ENCODE results near the gene TRA2B.
A peak's percentile ranks its signal among the peaks of the same experiment; 100 is the strongest.

TRA2B gene

DNA sequence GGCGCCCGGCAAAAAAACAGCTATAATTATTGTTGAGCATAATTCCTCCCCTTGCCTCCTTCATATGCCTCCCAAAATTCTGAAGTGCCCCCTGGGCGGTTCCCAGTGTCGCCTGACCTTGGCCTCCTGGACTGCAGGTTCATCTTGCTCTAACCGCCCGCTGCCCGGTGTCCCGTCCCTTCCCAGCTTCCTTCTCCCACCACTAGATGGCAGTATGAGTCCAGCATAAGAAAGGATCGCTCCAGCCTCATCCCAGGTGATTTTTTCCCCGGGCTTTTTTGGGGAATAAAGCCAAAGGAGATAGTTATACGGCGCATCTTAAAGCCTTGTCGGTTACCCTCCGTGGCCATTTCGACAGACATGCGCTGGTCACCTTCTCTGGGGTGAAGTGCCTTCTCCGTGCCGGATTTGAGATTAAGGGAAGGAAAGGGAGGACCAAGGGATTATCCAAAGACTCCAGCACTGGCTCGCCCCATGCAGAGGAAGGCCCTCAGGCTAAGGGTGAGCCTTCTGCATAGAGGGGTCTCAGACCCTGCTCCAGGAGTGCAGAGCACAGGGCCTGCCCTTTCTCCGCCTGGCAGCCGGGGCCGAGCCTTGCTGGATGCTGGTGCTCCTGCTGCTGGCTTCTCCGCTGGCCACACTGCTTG, 45.8 kb upstream of the TRA2B start:
- Histone ChIP-seq H2AFZ (ENCODE audit: low read length) (no peak overlapping the region), H3K9ac (ENCODE audit: low read length) (no peak overlapping the region), H3K36me3 (replicated peaks; ENCODE audit: insufficient read depth, low read length) (no peaks in the 10 kb centered on the region), H3K9me2 (replicated peaks; ENCODE audit: insufficient read depth, low read length) (no peaks in the 10 kb centered on the region), H3F3A (ENCODE audit: insufficient read depth, low read length) (no peaks in the 10 kb centered on the region), H3K4me2 (ENCODE audit: low read depth, low read length) (peak overlapping the region; percentile 23; the same call in 1 of the 2 replicates), H3K79me2 (ENCODE audit: low read length) (no peaks in the 10 kb centered on the region), H3K4me1 (ENCODE audit: low read length) (no peaks in the 10 kb centered on the region), H3K4me3 (ENCODE audit: low read length) (no peak overlapping the region), H3K27me3 (replicated peaks; ENCODE audit: insufficient read depth, low read length) (peaks cover 6% of the 10 kb centered on the region; the same call in 1 of the 2 replicates), H3K27ac (ENCODE audit: low read length) (no peak overlapping the region), H3K9me3 (replicated peaks; ENCODE audit: insufficient read depth, low read length) (no peaks in the 10 kb centered on the region), H4K20me1 (ENCODE audit: insufficient read depth, low read length) (no peaks in the 10 kb centered on the region)
- TF ChIP-seq EZH2 (optimal IDR thresholded peaks at IDR 0.05; ENCODE audit: low read depth, low read length) (no peak), EZH2phosphoT487 (IDR thresholded peaks at IDR 0.05; ENCODE audit: low read length) (no peak)
- TF ChIP-seq, protein P1, sequence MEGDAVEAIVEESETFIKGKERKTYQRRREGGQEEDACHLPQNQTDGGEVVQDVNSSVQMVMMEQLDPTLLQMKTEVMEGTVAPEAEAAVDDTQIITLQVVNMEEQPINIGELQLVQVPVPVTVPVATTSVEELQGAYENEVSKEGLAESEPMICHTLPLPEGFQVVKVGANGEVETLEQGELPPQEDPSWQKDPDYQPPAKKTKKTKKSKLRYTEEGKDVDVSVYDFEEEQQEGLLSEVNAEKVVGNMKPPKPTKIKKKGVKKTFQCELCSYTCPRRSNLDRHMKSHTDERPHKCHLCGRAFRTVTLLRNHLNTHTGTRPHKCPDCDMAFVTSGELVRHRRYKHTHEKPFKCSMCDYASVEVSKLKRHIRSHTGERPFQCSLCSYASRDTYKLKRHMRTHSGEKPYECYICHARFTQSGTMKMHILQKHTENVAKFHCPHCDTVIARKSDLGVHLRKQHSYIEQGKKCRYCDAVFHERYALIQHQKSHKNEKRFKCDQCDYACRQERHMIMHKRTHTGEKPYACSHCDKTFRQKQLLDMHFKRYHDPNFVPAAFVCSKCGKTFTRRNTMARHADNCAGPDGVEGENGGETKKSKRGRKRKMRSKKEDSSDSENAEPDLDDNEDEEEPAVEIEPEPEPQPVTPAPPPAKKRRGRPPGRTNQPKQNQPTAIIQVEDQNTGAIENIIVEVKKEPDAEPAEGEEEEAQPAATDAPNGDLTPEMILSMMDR (IDR thresholded peaks at IDR 0.05; ENCODE audit: low read length), result peak; percentile 98
- peak; percentile 66 for DNase-seq

GRCh38 chr3:185982632-185983031, 44.8 kb upstream of the TRA2B start:
- TF ChIP-seq, protein P1 (IDR thresholded peaks at IDR 0.05; ENCODE audit: low read length), result no peak
- TF ChIP-seq EZH2 (optimal IDR thresholded peaks at IDR 0.05; ENCODE audit: low read depth, low read length) (no peak), EZH2phosphoT487 (IDR thresholded peaks at IDR 0.05; ENCODE audit: low read length) (no peak)
- no peaks in the 10 kb centered on the region for H3K79me2 ChIP-seq (ENCODE audit: low read length)

DNA sequence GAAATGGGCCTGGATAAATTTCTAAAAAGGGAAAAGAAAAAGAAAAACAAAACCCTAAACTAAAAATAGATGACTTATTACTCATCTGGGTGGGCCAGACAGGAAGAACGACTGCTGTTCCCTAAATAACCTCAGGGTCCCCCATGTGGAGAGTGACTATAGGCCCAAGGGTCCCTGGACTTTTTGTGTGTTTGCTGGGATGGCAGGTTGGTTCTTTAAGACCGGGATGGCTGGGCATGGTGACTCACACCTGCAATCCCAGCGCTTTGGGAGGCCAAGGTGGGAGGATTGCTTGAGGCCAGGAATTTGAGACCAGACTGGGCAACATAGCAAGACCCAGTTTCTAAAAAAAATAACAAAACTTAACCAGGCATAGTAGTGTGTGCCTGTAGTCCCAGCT, 43.8 kb upstream of the TRA2B start:
- Histone ChIP-seq H3K36me3 (replicated peaks; ENCODE audit: insufficient read depth, low read length) (no peaks in the 10 kb centered on the region), H3K27me3 (replicated peaks; ENCODE audit: insufficient read depth, low read length) (peaks cover 6% of the 10 kb centered on the region; the same call in 1 of the 2 replicates), H3K27ac (ENCODE audit: low read length) (no peak overlapping the region), H3K4me2 (ENCODE audit: low read depth, low read length) (no peak overlapping the region), H3F3A (ENCODE audit: insufficient read depth, low read length) (no peaks in the 10 kb centered on the region), H2AFZ (ENCODE audit: low read length) (no peak overlapping the region), H3K9ac (ENCODE audit: low read length) (no peak overlapping the region), H3K9me3 (replicated peaks; ENCODE audit: insufficient read depth, low read length) (no peaks in the 10 kb centered on the region), H3K4me3 (ENCODE audit: low read length) (no peak overlapping the region), H3K4me1 (ENCODE audit: low read length) (no peaks in the 10 kb centered on the region), H4K20me1 (ENCODE audit: insufficient read depth, low read length) (no peaks in the 10 kb centered on the region), H3K79me2 (ENCODE audit: low read length) (no peaks in the 10 kb centered on the region), H3K9me2 (replicated peaks; ENCODE audit: insufficient read depth, low read length) (no peaks in the 10 kb centered on the region)
- TF ChIP-seq, protein P1 (IDR thresholded peaks at IDR 0.05; ENCODE audit: low read length), result no peak
- no peak for TF ChIP-seq EZH2 (optimal IDR thresholded peaks at IDR 0.05; ENCODE audit: low read depth, low read length)
- no peak for TF ChIP-seq EZH2phosphoT487 (IDR thresholded peaks at IDR 0.05; ENCODE audit: low read length)
- no peak for DNase-seq

More at GRCh38 chr3:185982632-185983031, 44.8 kb upstream of the TRA2B start:
- Histone ChIP-seq H3K4me1 (ENCODE audit: low read length) (no peaks in the 10 kb centered on the region), H3K4me3 (ENCODE audit: low read length) (no peak overlapping the region), H3K27me3 (replicated peaks; ENCODE audit: insufficient read depth, low read length) (peaks cover 6% of the 10 kb centered on the region; the same call in 1 of the 2 replicates), H3K9ac (ENCODE audit: low read length) (no peak overlapping the region), H3K9me2 (replicated peaks; ENCODE audit: insufficient read depth, low read length) (no peaks in the 10 kb centered on the region), H3F3A (ENCODE audit: insufficient read depth, low read length) (no peaks in the 10 kb centered on the region), H3K9me3 (replicated peaks; ENCODE audit: insufficient read depth, low read length) (no peaks in the 10 kb centered on the region), H3K4me2 (ENCODE audit: low read depth, low read length) (no peak overlapping the region), H4K20me1 (ENCODE audit: insufficient read depth, low read length) (no peaks in the 10 kb centered on the region), H3K27ac (ENCODE audit: low read length) (no peak overlapping the region), H3K36me3 (replicated peaks; ENCODE audit: insufficient read depth, low read length) (no peaks in the 10 kb centered on the region), H2AFZ (ENCODE audit: low read length) (no peak overlapping the region)
- DNase-seq, result no peak

All from MM.1S (cell line).